Astrocyte of the cerebellum (primary cell): ENCODE results near the gene SRM.
A peak's percentile ranks its signal among the peaks of the same experiment; 100 is the strongest.
"Not testable (repeated sequence)": the region's sequence is repeated elsewhere in the genome, so short reads cannot be mapped to it uniquely, and the experiment has no call there.

ENCODE experiments used
- DNase-seq: peaks from one replicate; pipeline ENCODE4 v3.0.0-alpha.2; 2011; ENCODE audit warnings: low read depth
- H3K4me3 ChIP-seq: 2 replicates; pipeline ENCODE4 v1.5.1; 2011; ENCODE audit warnings: mild to moderate bottlenecking, low read depth, low read length, moderate library complexity
- CTCF ChIP-seq: IDR thresholded peaks from 2 replicates; pipeline ENCODE4 v1.5.1; 2012; ENCODE audit warnings: low read length, low read depth, moderate library complexity, mild to moderate bottlenecking; ENCODE audit errors: missing control alignments
- in situ Hi-C: cut with HindIII; loops from 2 replicates; pipeline ENCODE4 v1.10.0; 2017; ENCODE audit warnings: low sequenced_read_pairs

Gene SRM

DNA sequence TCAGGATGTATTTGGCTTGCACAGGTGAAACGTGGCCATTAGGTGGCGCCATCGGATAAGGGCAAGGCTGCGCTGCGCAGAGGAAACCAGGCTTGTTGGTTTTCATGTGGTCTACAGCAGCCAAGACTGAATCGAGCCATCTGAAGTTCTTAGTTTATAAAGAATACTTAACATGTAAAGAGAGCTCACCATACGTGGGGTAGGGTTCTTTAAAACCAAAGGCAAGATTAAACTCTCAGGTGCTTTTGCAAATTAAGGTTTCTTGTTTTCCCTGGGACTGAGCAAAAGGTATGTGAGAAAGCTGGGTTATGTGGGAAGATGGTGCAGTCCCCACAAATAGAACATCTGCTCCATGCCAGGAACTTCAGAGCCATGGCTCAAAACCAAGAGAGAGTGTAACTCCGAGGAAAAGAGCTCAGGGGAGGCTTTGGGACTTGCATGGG is 22.1 kb downstream of the SRM start:
- DNase-seq = peak; percentile 83
- H3K4me3 ChIP-seq = no peak overlapping the region
- in situ Hi-C loops = no loop called here
- peak; percentile 95 for TF ChIP-seq CTCF

DNA sequence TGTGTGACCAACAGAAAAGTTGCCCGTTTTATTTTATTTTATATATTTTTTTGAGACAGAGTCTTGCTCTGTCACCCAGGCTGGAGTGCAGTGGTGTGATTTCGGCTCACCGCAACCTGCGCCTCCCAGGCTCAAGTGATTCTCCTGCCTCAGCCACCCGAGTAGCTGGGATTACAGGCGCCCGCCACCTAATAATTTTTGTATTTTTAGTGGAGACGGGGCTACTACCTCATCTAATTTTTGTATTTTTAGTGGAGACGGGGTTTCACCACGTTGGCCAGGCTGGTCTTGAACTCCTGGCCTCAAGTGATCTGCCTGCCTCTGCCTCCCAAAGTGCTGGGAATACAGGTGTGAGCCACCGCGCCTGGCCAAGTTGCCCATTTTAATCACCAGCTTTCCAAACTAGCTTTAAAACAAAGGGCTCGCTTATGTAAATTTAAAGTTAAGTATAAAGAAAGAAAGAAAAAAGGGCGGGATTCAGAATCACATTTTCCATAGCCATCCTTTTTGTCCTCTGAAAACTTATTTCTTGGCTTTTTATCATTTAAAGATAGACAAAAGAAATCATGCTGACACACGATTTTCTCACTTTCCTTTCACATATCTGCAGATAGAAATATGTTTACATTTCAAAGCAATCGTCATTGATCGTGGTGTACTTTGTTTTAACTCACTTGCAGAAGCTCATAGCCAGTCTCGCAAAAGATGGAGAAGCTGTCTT is 22.6 kb downstream of the SRM start:
- H3K4me3 ChIP-seq, DNase-seq, in situ Hi-C loops: not testable (repeated sequence)

DNA sequence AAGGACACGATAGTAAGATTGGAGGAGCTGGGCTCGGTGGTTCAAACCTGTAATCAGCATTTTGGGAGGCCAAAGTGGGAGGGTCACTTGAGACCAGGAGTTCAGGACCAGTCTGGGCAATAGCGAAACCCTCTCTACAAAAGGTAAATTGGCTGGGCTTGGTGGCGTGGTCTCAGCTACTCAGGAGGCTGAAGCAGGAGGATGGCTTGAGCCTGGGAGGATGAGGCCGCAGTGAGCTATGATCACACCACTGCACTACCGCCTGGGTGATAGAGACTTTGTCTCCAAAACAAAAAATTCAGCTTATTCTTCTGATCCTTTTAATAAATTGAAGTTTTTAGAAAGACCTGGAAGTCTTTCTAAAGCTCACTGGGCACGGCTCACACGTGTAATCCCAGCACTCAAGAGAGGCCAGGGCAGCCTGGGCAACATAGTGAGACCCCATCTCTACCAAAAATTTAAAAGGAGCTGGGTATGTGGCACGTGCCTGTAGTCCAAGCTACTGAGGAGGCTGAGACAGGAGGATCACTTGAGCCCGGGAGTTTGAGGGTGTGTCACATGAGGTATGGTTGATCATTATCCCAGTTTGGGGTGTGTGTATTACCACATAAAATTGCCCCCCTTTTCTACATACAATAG is 28.1 kb downstream of the SRM start:
- no peak for TF ChIP-seq CTCF
- no peak for DNase-seq
- no peak overlapping the region for H3K4me3 ChIP-seq
- in situ Hi-C loops = no loop called here

DNA sequence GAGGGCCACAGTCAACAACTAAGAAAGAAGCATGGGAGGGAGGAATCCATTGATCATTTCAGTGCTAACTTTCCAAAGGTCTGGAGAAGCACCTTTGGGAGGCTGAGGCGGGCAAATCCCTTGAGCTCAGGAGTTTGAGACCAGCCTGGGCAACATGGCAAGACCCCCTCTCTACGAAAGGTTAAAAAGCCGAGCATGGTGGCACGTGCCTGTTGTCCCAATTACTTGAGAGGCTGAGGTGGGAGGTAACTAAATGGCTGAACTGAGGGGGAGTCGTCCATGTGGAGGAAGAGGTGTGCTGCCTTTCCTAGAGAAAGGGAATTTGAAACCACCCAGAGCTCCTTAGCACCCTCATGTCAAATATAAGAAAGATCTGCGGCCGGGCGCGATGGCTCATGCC is 29.0 kb downstream of the SRM start:
- no peak for TF ChIP-seq CTCF
- in situ Hi-C loops = no loop called here
- no peak for DNase-seq

GRCh38 chr1:11028018-11028417 is 31.8 kb downstream of the SRM start:
- H3K4me3 ChIP-seq = no peak overlapping the region
- DNase-seq = no peak
- in situ Hi-C loops = no loop called here
- TF ChIP-seq CTCF = no peak

More for the DNA sequence above, 29.0 kb downstream of the SRM start:
- no peak overlapping the region for H3K4me3 ChIP-seq

DNA sequence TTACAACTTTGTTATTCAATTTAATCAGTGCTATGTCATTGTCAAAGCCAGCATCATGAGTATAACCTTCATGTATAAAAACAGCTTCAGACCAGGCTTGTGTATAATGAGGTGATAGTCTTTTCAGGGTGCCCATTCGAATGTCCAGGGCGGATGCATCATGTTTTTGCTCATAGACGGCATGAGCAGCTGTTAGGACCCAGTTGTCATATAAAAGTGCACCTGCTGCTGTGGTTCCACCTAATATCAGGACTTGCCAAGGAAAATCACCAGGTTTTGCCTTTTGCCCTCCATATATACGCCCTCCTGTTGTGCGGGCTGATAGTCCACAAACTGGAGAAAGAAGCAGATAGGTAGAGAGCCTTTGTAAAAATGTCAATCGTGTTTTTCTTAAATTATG is 32.5 kb downstream of the SRM start:
- H3K4me3 ChIP-seq = no peak overlapping the region
- in situ Hi-C loops = no loop called here
- DNase-seq = no peak
- no peak for TF ChIP-seq CTCF

- H3K4me3 ChIP-seq = no peak overlapping the region
- TF ChIP-seq CTCF = no peak
- in situ Hi-C loops = no loop called here
- DNase-seq = no peak
Measured at GRCh38 chr1:11026903-11027302, 32.9 kb downstream of the SRM start.
